GM18861 (cell line): ENCODE data around the gene TOPORS.

ENCODE experiments used
- ATAC-seq: cut with Tn5 transposase; IDR thresholded peaks from one replicate; pipeline ENCODE4 v1.9.1; 2021; ENCODE audit not compliant: unreplicated experiment

The TOPORS gene

GRCh38 chr9:32508728-32509127, 43.7 kb downstream of the TOPORS start:
- no peak for ATAC-seq

DNA sequence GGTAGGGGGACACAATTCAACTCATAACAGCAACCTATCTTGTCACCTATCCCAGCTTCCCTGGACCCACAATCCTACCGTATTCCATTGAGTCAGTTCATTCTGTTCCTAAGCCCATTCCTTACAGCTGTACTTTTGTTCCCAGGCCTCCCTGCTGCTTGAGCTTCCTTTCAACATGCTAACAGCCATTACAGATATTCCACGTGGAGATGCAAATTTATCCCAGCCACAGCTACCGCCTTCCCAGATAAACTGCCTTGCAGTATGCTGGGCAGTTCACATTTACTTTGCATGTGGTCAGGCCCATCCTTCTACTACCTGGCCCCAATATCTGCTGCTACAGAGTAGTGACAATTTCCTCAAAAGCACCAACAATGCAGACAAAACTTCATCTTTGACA, 49.4 kb downstream of the TOPORS start:
- ATAC-seq: no peak

DNA sequence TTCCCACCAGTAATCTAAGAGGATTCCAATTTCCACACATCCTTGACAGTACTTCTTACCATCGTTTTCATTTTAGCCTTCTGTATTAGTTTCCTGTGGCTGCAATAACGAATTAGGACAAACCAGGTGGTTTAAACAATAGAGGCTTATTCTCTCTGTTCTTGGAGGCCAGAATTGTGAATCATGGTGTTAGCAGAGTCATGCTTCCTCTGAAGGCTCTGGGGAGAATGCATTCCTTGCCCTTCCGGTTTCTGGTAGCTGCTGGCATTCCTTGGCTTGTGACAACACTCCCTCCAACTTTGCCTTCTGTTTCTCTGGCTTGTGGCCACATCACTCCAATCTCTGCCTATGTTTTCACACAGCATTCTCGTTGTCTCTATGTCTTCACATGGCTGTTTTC, 49.9 kb downstream of the TOPORS start:
- no peak for ATAC-seq

GRCh38 chr9:32501868-32502267, 50.5 kb downstream of the TOPORS start:
- no peak for ATAC-seq

GRCh38 chr9:32500768-32501167, 51.6 kb downstream of the TOPORS start:
- peak; percentile 58 for ATAC-seq

- ATAC-seq: no peak
Observed at GRCh38 chr9:32497921-32498320, 54.5 kb downstream of the TOPORS start.

DNA sequence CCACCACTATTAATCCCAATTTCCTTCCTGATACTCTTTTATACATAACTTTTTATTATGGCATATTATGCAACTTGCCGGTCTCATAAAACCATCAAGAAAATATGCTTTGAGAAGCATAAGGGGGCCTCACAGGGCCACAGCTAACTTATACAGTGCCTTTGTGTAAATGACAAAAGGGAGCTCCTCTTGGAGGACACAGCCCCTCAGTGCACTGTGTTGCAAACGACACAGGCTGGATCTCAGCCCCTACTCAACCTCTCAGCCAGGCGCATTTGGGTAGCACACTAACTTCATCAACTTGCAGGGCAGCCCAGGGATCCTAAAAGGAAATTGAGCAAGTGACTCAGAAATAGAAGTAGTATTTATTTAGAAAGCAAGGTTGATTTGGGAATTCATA, 61.8 kb downstream of the TOPORS start:
- no peak for ATAC-seq
